PC-9 (cell line): ENCODE data around the gene PLEKHG2. TPM values are rescaled to one million over a fixed set of nuclear protein-coding genes. Genes with fewer than 3 reads are reported as not detected.

ENCODE experiments used
- BruUV-seq: library from RNA; stranded (reverse); fragments of 400-500 nt; replicated peaks from 2 replicates; lab custom pipeline; 2021; lab: Mats Ljungman, UMichigan
- CTCF ChIA-PET: fragments of 300-600 bp; sonication (Branson Sonifier 250); formaldehyde crosslinking; loops from one replicate; lab custom pipeline; 2022; ENCODE audit warnings: antibody characterized with exemption; lab: Charles Lee
- POLR2A ChIA-PET: fragments of 300-600 bp; sonication (Branson Sonifier 250); formaldehyde crosslinking; loops from one replicate; lab custom pipeline; 2022; ENCODE audit warnings: antibody characterized with exemption; ENCODE audit not compliant: unreplicated experiment; lab: Charles Lee
- DNase-seq, 2 experiments: peaks; one replicate each; pipeline versions ENCODE4 v3.0.0 to v3.0.0-alpha.2; 2015 to 2022; ENCODE audit warnings: mixed read lengths in 1 of 2
- H2AFZ ChIP-seq: fragments of 200-600 bp; sonication (generic); 2 replicates; pipeline ENCODE4 v1.8.1; 2017; ENCODE audit warnings: antibody characterized with exemption
- H3F3A ChIP-seq: fragments of 200-600 bp; sonication (generic); 2 replicates; pipeline ENCODE4 v1.8.1; 2017; ENCODE audit warnings: antibody characterized with exemption, mild to moderate bottlenecking, low read depth; ENCODE audit not compliant: insufficient read depth
- H3K27ac ChIP-seq: fragments of 200-600 bp; sonication (generic); 2 replicates; pipeline ENCODE4 v1.6.1; 2016; ENCODE audit warnings: mixed run types
- H3K27me3 ChIP-seq: fragments of 200-600 bp; sonication (generic); 2 replicates; pipeline ENCODE4 v1.6.1; 2016; ENCODE audit warnings: low read depth, mixed run types; ENCODE audit not compliant: insufficient read depth
- H3K36me3 ChIP-seq: fragments of 200-600 bp; sonication (generic); 2 replicates; pipeline ENCODE4 v1.6.1; 2016; ENCODE audit warnings: low read depth, mixed run types
- H3K4me1 ChIP-seq: fragments of 200-600 bp; sonication (generic); replicated peaks from 2 replicates; pipeline ENCODE4 v1.6.1; 2016; ENCODE audit warnings: mixed run types; ENCODE audit not compliant: insufficient read depth
- H3K4me2 ChIP-seq: fragments of 200-600 bp; sonication (generic); 2 replicates; pipeline ENCODE4 v1.6.1; 2017; ENCODE audit warnings: mixed run types
- H3K4me3 ChIP-seq: fragments of 200-600 bp; sonication (generic); 2 replicates; pipeline ENCODE4 v1.6.1; 2016; ENCODE audit warnings: mixed run types
- H3K79me2 ChIP-seq: fragments of 200-600 bp; sonication (generic); 2 replicates; pipeline ENCODE4 v1.6.1; 2017; ENCODE audit warnings: low read depth, mixed run types
- H3K9me2 ChIP-seq: fragments of 200-600 bp; sonication (generic); 2 replicates; pipeline ENCODE4 v1.8.1; 2017; ENCODE audit warnings: mild to moderate bottlenecking; ENCODE audit not compliant: insufficient read depth
- H3K9me3 ChIP-seq: fragments of 200-600 bp; sonication (generic); 2 replicates; pipeline ENCODE4 v1.8.1; 2016; ENCODE audit warnings: low read depth; ENCODE audit not compliant: insufficient read depth
- H4K20me1 ChIP-seq: fragments of 200-600 bp; sonication (generic); 2 replicates; pipeline ENCODE4 v1.8.1; 2017; ENCODE audit not compliant: insufficient read depth
- CTCF ChIP-seq: fragments of 200-600 bp; sonication (generic); conservative IDR thresholded peaks from 2 replicates; pipeline ENCODE4 v1.6.1; 2017; ENCODE audit warnings: mixed run types, antibody characterized with exemption, mild to moderate bottlenecking, moderate library complexity
- EZH2 ChIP-seq: fragments of 200-600 bp; sonication (generic); IDR thresholded peaks from 2 replicates; pipeline ENCODE4 v1.8.0; 2017; ENCODE audit warnings: antibody characterized with exemption, low read depth
- intact Hi-C: fragments of 100-400 bp; cut with micrococcal nuclease; formaldehyde crosslinking; loops from one replicate; pipeline ENCODE4 v1.10.0; 2022; ENCODE audit not compliant: unreplicated experiment
- total RNA-seq: library from RNA; stranded (reverse); gene quantifications from 2 replicates; pipeline ENCODE4 v1.2.3, GENCODE V29; 2021

PLEKHG2 gene
- total RNA-seq, 1 experiment from 2014 or later, result 26.1 TPM

DNA sequence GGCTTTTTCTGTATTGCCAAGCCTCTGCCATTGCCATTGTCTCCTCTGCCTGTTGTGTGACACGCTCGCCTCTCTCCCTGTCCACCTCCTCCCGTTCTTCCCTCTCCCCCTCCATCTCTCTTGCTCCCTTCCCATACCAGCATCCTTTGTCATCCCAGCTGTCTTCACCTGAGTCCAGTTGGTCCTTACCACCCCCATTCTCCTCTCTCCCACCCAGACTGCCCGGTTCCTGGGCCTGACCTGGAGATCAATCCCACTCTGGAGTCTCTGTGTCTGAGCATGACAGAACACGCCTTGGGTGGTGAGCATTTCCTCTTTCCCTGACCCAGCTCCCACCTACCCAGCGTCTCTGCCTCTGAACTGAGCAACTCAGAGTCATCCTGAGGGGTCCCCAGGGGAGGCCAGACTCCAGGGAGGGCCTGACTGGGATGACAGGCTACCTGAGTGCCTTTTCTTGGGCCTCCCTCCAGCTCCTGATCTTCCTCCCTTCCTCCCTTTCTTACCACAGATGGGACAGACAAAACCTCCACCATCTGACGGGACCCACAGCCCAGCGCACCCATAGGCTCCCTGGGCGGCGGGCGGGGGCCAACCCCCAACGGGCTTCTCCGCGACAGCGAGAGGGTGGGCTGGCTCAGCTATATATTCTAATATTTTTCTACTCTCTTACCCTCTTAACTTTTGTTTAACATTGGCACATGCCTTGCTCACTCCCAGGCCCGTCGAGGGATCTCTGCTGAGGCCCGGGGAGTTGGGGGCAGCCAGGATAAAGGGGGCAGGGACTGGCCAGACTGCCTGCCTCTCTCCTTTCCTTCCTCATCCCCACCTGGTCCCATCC, 29.3 kb upstream of the PLEKHG2 start:
- Histone ChIP-seq H3K4me3 (no peak overlapping the region), H3F3A (peaks cover 33% of the 10 kb centered on the region), H2AFZ (no peak overlapping the region), H3K9me3 (no peaks in the 10 kb centered on the region), H3K27ac (no peak overlapping the region), H3K79me2 (no peaks in the 10 kb centered on the region), H3K9me2 (no peaks in the 10 kb centered on the region), H3K4me2 (no peak overlapping the region), H4K20me1 (no peaks in the 10 kb centered on the region), H3K4me1 (no peaks in the 10 kb centered on the region), H3K36me3 (0 out of 2 replicates have a peak, but pooled peaks cover 23% of the 10 kb centered on the region), H3K27me3 (no peaks in the 10 kb centered on the region)
- intact Hi-C loops, result no loop called here
- TF ChIP-seq EZH2 (no peak), CTCF (no peak)
- no peak for DNase-seq
- ChIA-PET CTCF (interaction anchor here (0.6 kb wide), 1 partner anchor 382 kb away, joined by 3 read pairs; no protein-coding TSS in a partner anchor), POLR2A (no interaction called here)
- BruUV-seq, result no TSS peak

- peaks cover 37% of the 10 kb centered on the region for H3F3A ChIP-seq
- H3K4me3 ChIP-seq, result no peak overlapping the region
- no peak for TF ChIP-seq CTCF
- TF ChIP-seq EZH2, result no peak
- no peaks in the 10 kb centered on the region for H3K9me3 ChIP-seq
- H3K79me2 ChIP-seq, result peaks cover 10% of the 10 kb centered on the region
- ChIA-PET CTCF (no interaction called here), POLR2A (no interaction called here)
- DNase-seq, result no peak
- H3K36me3 ChIP-seq, result 0 out of 2 replicates have a peak, but pooled peaks cover 13% of the 10 kb centered on the region
- peaks cover 4% of the 10 kb centered on the region for H3K4me1 ChIP-seq
- BruUV-seq, result TSS peak; percentile 48
- no peaks in the 10 kb centered on the region for H3K9me2 ChIP-seq
- H3K27ac ChIP-seq, result no peak overlapping the region
- no peaks in the 10 kb centered on the region for H4K20me1 ChIP-seq
- no peak overlapping the region for H2AFZ ChIP-seq
- H3K27me3 ChIP-seq, result no peaks in the 10 kb centered on the region
- intact Hi-C loops, result no loop called here
- H3K4me2 ChIP-seq, result no peak overlapping the region
Measured at GRCh38 chr19:39384839-39385568, 27.5 kb upstream of the PLEKHG2 start.

GRCh38 chr19:39385629-39386411, 26.6 kb upstream of the PLEKHG2 start:
- H4K20me1 ChIP-seq, result no peaks in the 10 kb centered on the region
- ChIA-PET CTCF (no interaction called here), POLR2A (interaction anchor here (0.6 kb wide), 1 partner anchor 43 kb away, joined by 5 read pairs; no protein-coding TSS in a partner anchor)
- no peak overlapping the region for H3K4me2 ChIP-seq
- H3K9me2 ChIP-seq, result no peaks in the 10 kb centered on the region
- TSS peak; percentile 4 for BruUV-seq
- H3K4me1 ChIP-seq, result peaks cover 7% of the 10 kb centered on the region
- TF ChIP-seq EZH2 (no peak), CTCF (no peak)
- no peak overlapping the region for H3K27ac ChIP-seq
- 0 out of 2 replicates have a peak, but pooled peaks cover 13% of the 10 kb centered on the region for H3K36me3 ChIP-seq
- H3K9me3 ChIP-seq, result no peaks in the 10 kb centered on the region
- H3K27me3 ChIP-seq, result no peaks in the 10 kb centered on the region
- H3F3A ChIP-seq, result peaks cover 40% of the 10 kb centered on the region
- intact Hi-C loops, result no loop called here
- H3K4me3 ChIP-seq, result no peak overlapping the region
- DNase-seq, result no peak
- peaks cover 16% of the 10 kb centered on the region for H3K79me2 ChIP-seq
- H2AFZ ChIP-seq, result no peak overlapping the region
